Fibroblast of lung (primary cell): ENCODE measurements around the gene RFX8. TPM values are rescaled to one million over a fixed set of nuclear protein-coding genes. Genes with fewer than 3 reads are reported as not detected.

Source experiments
- DNase-seq, 2 donors: peaks; one replicate each; pipeline versions ENCODE4 v3.0.0 to v3.0.0-alpha.2; 2010; ENCODE audit warnings: low read depth in 2 of 2
- H2AFZ ChIP-seq: 2 replicates; pipeline ENCODE4 v1.5.1; 2012; ENCODE audit warnings: low read length, control low read depth, inconsistent platforms
- H3K27ac ChIP-seq: 2 replicates; pipeline ENCODE4 v1.5.1; 2011; ENCODE audit warnings: low read length, control low read depth; ENCODE audit not compliant: insufficient read depth
- H3K27me3 ChIP-seq: 2 replicates; pipeline ENCODE4 v1.5.1; 2011; ENCODE audit warnings: mild to moderate bottlenecking, low read length; ENCODE audit not compliant: control insufficient read depth, insufficient read depth
- H3K36me3 ChIP-seq: 2 replicates; pipeline ENCODE4 v1.5.1; 2011; ENCODE audit warnings: low read length; ENCODE audit not compliant: control insufficient read depth, insufficient read depth
- H3K4me1 ChIP-seq: 2 replicates; pipeline ENCODE4 v1.5.1; 2011; ENCODE audit warnings: low read length; ENCODE audit not compliant: control insufficient read depth, insufficient read depth; ENCODE audit errors: extremely low read depth
- H3K4me2 ChIP-seq: 2 replicates; pipeline ENCODE4 v1.5.1; 2011; ENCODE audit warnings: low read length, control low read depth; ENCODE audit not compliant: insufficient read depth; ENCODE audit errors: extremely low read depth
- H3K4me3 ChIP-seq, 4 experiments: fragments of 200-600 bp in 1 of 4; sonication (generic) in 1 of 4; replicated peaks in 1 of 4; 2 replicates each; pipeline ENCODE4 v1.5.1; 2011 to 2016; ENCODE audit warnings: low read length in 4 of 4, low read depth in 3 of 4, mild to moderate bottlenecking in 3 of 4, control low read depth in 2 of 4, inconsistent platforms in 1 of 4, mixed read lengths in 1 of 4; ENCODE audit not compliant: insufficient read depth in 1 of 4; ENCODE audit errors: control extremely low read depth in 1 of 4
- H3K79me2 ChIP-seq: 2 replicates; pipeline ENCODE4 v1.5.1; 2012; ENCODE audit warnings: mild to moderate bottlenecking, low read length, inconsistent platforms; ENCODE audit not compliant: control insufficient read depth, insufficient read depth
- H3K9ac ChIP-seq: 2 replicates; pipeline ENCODE4 v1.5.1; 2011; ENCODE audit warnings: mild to moderate bottlenecking, low read length, control low read depth; ENCODE audit not compliant: insufficient read depth
- H3K9me3 ChIP-seq: 2 replicates; pipeline ENCODE4 v1.5.1; 2012; ENCODE audit warnings: low read depth, low read length; ENCODE audit not compliant: control insufficient read depth, insufficient read depth
- H4K20me1 ChIP-seq: 2 replicates; pipeline ENCODE4 v1.5.1; 2011; ENCODE audit warnings: low read length; ENCODE audit not compliant: control insufficient read depth, insufficient read depth; ENCODE audit errors: extremely low read depth
- CTCF ChIP-seq, 2 donors: IDR thresholded peaks in 1 of 2; conservative IDR thresholded peaks in 1 of 2; 1 replicate in 1 of 2; 2 replicates in 1 of 2; pipeline ENCODE4 v1.5.1; 2011 to 2012; ENCODE audit warnings: low read length in 2 of 2, control low read depth in 1 of 2, inconsistent platforms in 1 of 2, low read depth in 1 of 2, mild to moderate bottlenecking in 1 of 2
- EZH2 ChIP-seq: IDR thresholded peaks from 2 replicates; pipeline ENCODE4 v1.5.1; 2012; ENCODE audit warnings: low read length, control low read depth, mild to moderate bottlenecking; ENCODE audit errors: missing control alignments
- polyA plus RNA-seq, 2 donors: library from polyadenylated mRNA; depleted of rRNA in 1 of 2; stranded (reverse) in 1 of 2; unstranded in 1 of 2; fragments of >200 nt; gene quantifications; 2 replicates each; pipeline ENCODE4 v1.2.1, GENCODE V29; 2011 to 2012; ENCODE audit warnings: missing spikeins in 1 of 2
- total RNA-seq: library from RNA; depleted of rRNA; stranded (reverse); fragments of >200 nt; gene quantifications from 2 replicates; pipeline ENCODE4 v1.2.1, GENCODE V29; 2014

The RFX8 gene
- total and polyA plus RNA-seq, 2 donors (not counting 1 experiment from before 2014, with no cell fraction given): 4.3 to 12.4 TPM

GRCh38 chr2:101351207-101351606 lies 123.7 kb downstream of the RFX8 start:
- H3K4me1 ChIP-seq: no peaks in the 10 kb centered on the region
- no peak overlapping the region for H3K4me2 ChIP-seq
- no peak overlapping the region for H2AFZ ChIP-seq
- no peak overlapping the region for H3K27ac ChIP-seq
- no peaks in the 10 kb centered on the region for H3K9me3 ChIP-seq
- DNase-seq: no peak
- no peak overlapping the region for H3K4me3 ChIP-seq
- H3K79me2 ChIP-seq: no peaks in the 10 kb centered on the region
- H4K20me1 ChIP-seq: no peaks in the 10 kb centered on the region
- TF ChIP-seq EZH2: no peak
- no peak for TF ChIP-seq CTCF (conservative IDR thresholded peaks at IDR 0.05 in 1 of 2, IDR thresholded peaks at IDR 0.05 in 1 of 2; ENCODE audit: low read depth in 1 of 2, low read length in 2 of 2)
- no peak overlapping the region for H3K9ac ChIP-seq
- no peaks in the 10 kb centered on the region for H3K27me3 ChIP-seq
- no peaks in the 10 kb centered on the region for H3K36me3 ChIP-seq

GRCh38 chr2:101349893-101350662 lies 124.8 kb downstream of the RFX8 start:
- Histone ChIP-seq H3K36me3 (no peaks in the 10 kb centered on the region), H4K20me1 (no peaks in the 10 kb centered on the region), H3K9ac (no peak overlapping the region), H3K4me3 (no peak overlapping the region), H3K79me2 (no peaks in the 10 kb centered on the region), H3K27ac (no peak overlapping the region), H3K9me3 (no peaks in the 10 kb centered on the region), H3K27me3 (no peaks in the 10 kb centered on the region), H3K4me1 (no peaks in the 10 kb centered on the region), H3K4me2 (no peak overlapping the region), H2AFZ (no peak overlapping the region)
- DNase-seq: peak; percentile 54 to 68
- TF ChIP-seq EZH2 (no peak), CTCF (conservative IDR thresholded peaks at IDR 0.05 in 1 of 2, IDR thresholded peaks at IDR 0.05 in 1 of 2; ENCODE audit: low read depth in 1 of 2, low read length in 2 of 2) (peak; percentile 46 to 61)

GRCh38 chr2:101348883-101349282 lies 126.0 kb downstream of the RFX8 start:
- no peaks in the 10 kb centered on the region for H3K36me3 ChIP-seq
- no peaks in the 10 kb centered on the region for H4K20me1 ChIP-seq
- no peaks in the 10 kb centered on the region for H3K27me3 ChIP-seq
- no peak overlapping the region for H3K4me3 ChIP-seq
- no peaks in the 10 kb centered on the region for H3K79me2 ChIP-seq
- TF ChIP-seq EZH2 (no peak), CTCF (conservative IDR thresholded peaks at IDR 0.05 in 1 of 2, IDR thresholded peaks at IDR 0.05 in 1 of 2; ENCODE audit: low read depth in 1 of 2, low read length in 2 of 2) (no peak)
- no peak for DNase-seq
- H3K4me1 ChIP-seq: no peaks in the 10 kb centered on the region
- no peak overlapping the region for H3K9ac ChIP-seq
- H3K27ac ChIP-seq: no peak overlapping the region
- H3K4me2 ChIP-seq: no peak overlapping the region
- H2AFZ ChIP-seq: no peak overlapping the region
- no peaks in the 10 kb centered on the region for H3K9me3 ChIP-seq

Other genes starting within 250 kb of the RFX8 start
- gene CNOT11, start 222.2 kb downstream of the RFX8 start, total RNA-seq: 15.2 and 16.3 TPM in 2 replicates
- gene CNOT11, start 222.2 kb downstream of the RFX8 start, polyA plus RNA-seq: 53.1 and 71.6 TPM in 2 replicates
- gene RNF149, start 166.4 kb downstream of the RFX8 start, total RNA-seq: 44.7 and 49.0 TPM in 2 replicates
- 22.8 and 29.4 TPM in 2 replicates for gene RNF149, start 166.4 kb downstream of the RFX8 start, polyA plus RNA-seq
- gene CREG2, start 87.6 kb downstream of the RFX8 start, total RNA-seq: under 0.01 and 0.50 TPM in 2 replicates
- 0.08 and 0.84 TPM in 2 replicates for gene CREG2, start 87.6 kb downstream of the RFX8 start, polyA plus RNA-seq
- 164 and 210 TPM in 2 replicates for gene MAP4K4, start 222.6 kb upstream of the RFX8 start, total RNA-seq
- 113 and 170 TPM in 2 replicates for gene MAP4K4, start 222.6 kb upstream of the RFX8 start, polyA plus RNA-seq